HCT116 (cell line): ENCODE results near the gene NALCN. TPM values are rescaled to one million over a fixed set of nuclear protein-coding genes. Genes with fewer than 3 reads are reported as not detected.

Experiments used
- ATAC-seq: fragments of 200-7000 bp; cut with Tn5 transposase; 2 replicates; pipeline ENCODE4 v1.9.1; 2020; ENCODE audit warnings: mild to moderate bottlenecking, moderate library complexity
- BruUV-seq: library from RNA; stranded (reverse); fragments of 400-500 nt; replicated peaks from 2 replicates; lab custom pipeline; 2021; lab: Mats Ljungman, UMichigan
- CTCF ChIA-PET: fragments of 300-600 bp; sonication (Branson Sonifier 250); formaldehyde crosslinking; loops from one replicate; lab custom pipeline; 2021; ENCODE audit warnings: antibody characterized with exemption; lab: Charles Lee
- POLR2A ChIA-PET: fragments of 300-600, 350-600 bp; sonication (Branson Sonifier 250); formaldehyde crosslinking; loops from one replicate; lab custom pipeline; 2021; ENCODE audit warnings: antibody characterized with exemption; lab: Charles Lee
- RAD21 ChIA-PET, 2 experiments: fragments of 300-600 bp; sonication (Branson Sonifier 250); formaldehyde crosslinking; loops; one replicate each; lab custom pipeline; 2023; ENCODE audit warnings: low total read pairs in 2 of 2; ENCODE audit not compliant: uncharacterized antibody in 2 of 2, unreplicated experiment in 2 of 2, low non-redundant PET in 1 of 2; lab: Charles Lee
- DNase-seq: peaks from one replicate; pipeline ENCODE4 v3.0.0-alpha.2; 2010; ENCODE audit warnings: low read depth, low spot score
- H2AFZ ChIP-seq: fragments of 200-600 bp; shearing (Covaris generic), sonication (generic); 2 replicates; pipeline ENCODE4 v1.6.1; 2017; ENCODE audit warnings: low read depth, mixed run types, mixed read lengths, antibody characterized with exemption, low read length; ENCODE audit not compliant: poor library complexity, severe bottlenecking
- H3K27ac ChIP-seq: 2 replicates; pipeline ENCODE4 v1.5.1; 2012; ENCODE audit warnings: low read depth, low read length
- H3K27me3 ChIP-seq: fragments of 200-600 bp; sonication (generic); 2 replicates; pipeline ENCODE4 v1.6.1; 2016; ENCODE audit warnings: mixed run types, low read length, mixed read lengths; ENCODE audit not compliant: insufficient read depth
- H3K36me3 ChIP-seq, 2 experiments: fragments of 200-500 bp in 1 of 2; fragments of 200-600 bp in 1 of 2; sonication (Bioruptor generic) in 1 of 2; sonication (generic) in 1 of 2; 2 replicates each; pipeline versions ENCODE4 v1.5.1 to v1.6.1; 2014 to 2016; ENCODE audit warnings: low read length in 2 of 2, inconsistent platforms in 1 of 2, mixed read lengths in 1 of 2, mixed run types in 1 of 2; ENCODE audit not compliant: insufficient read depth in 2 of 2, control insufficient read depth in 1 of 2
- H3K4me1 ChIP-seq, 2 experiments: fragments of 200-600 bp in 1 of 2; sonication (generic) in 1 of 2; 2 replicates each; pipeline versions ENCODE4 v1.5.1 to v1.6.1; 2012 to 2017; ENCODE audit warnings: low read length in 2 of 2, inconsistent platforms in 1 of 2, mild to moderate bottlenecking in 1 of 2, mixed read lengths in 1 of 2, mixed run types in 1 of 2, moderate library complexity in 1 of 2; ENCODE audit not compliant: insufficient read depth in 2 of 2, control insufficient read depth in 1 of 2
- H3K4me2 ChIP-seq: fragments of 200-600 bp; sonication (generic); 2 replicates; pipeline ENCODE4 v1.6.1; 2017; ENCODE audit warnings: mixed run types, low read length, mixed read lengths
- H3K4me3 ChIP-seq, 2 experiments: fragments of 200-600 bp in 1 of 2; sonication (generic) in 1 of 2; replicated peaks in 1 of 2; 2 replicates each; pipeline ENCODE4 v1.5.1; 2011 to 2016; ENCODE audit warnings: low read length in 2 of 2, control low read depth in 1 of 2, low read depth in 1 of 2, mild to moderate bottlenecking in 1 of 2, mixed read lengths in 1 of 2, mixed run types in 1 of 2
- H3K79me2 ChIP-seq: fragments of 200-600 bp; sonication (generic); 2 replicates; pipeline ENCODE4 v1.6.1; 2017; ENCODE audit warnings: mild to moderate bottlenecking, mixed run types, low read length, moderate library complexity, mixed read lengths; ENCODE audit not compliant: insufficient read depth
- H3K9ac ChIP-seq: fragments of 200-600 bp; sonication (generic); 2 replicates; pipeline ENCODE4 v1.6.1; 2016; ENCODE audit warnings: low read length, mixed read lengths
- H3K9me2 ChIP-seq: fragments of 200-600 bp; sonication (generic), shearing (Covaris generic); 2 replicates; pipeline ENCODE4 v1.6.1; 2017; ENCODE audit warnings: mixed run types, mild to moderate bottlenecking, moderate library complexity; ENCODE audit not compliant: insufficient read depth
- H3K9me3 ChIP-seq, 2 experiments: fragments of 200-500 bp in 1 of 2; fragments of 200-600 bp in 1 of 2; sonication (Bioruptor generic) in 1 of 2; sonication (generic) in 1 of 2; 2 replicates each; pipeline ENCODE4 v1.6.1; 2014 to 2017; ENCODE audit warnings: low read length in 2 of 2, mixed read lengths in 2 of 2, inconsistent platforms in 1 of 2, low read depth in 1 of 2, mild to moderate bottlenecking in 1 of 2, mixed run types in 1 of 2, moderate library complexity in 1 of 2; ENCODE audit not compliant: control insufficient read depth in 1 of 2, insufficient read depth in 1 of 2
- H4K20me1 ChIP-seq: fragments of 200-600 bp; sonication (generic), shearing (Covaris generic); 2 replicates; pipeline ENCODE4 v1.6.1; 2017; ENCODE audit warnings: mixed run types, mild to moderate bottlenecking, moderate library complexity; ENCODE audit not compliant: insufficient read depth
- CEBPB ChIP-seq: IDR thresholded peaks from 2 replicates; pipeline ENCODE4 v1.6.1; 2012; ENCODE audit warnings: low read depth
- ELF1 ChIP-seq: IDR thresholded peaks from 2 replicates; pipeline ENCODE4 v1.6.1; 2012; ENCODE audit warnings: low read depth, borderline replicate concordance
- EZH2phosphoT487 ChIP-seq: fragments of 200-600 bp; IDR thresholded peaks from 2 replicates; pipeline ENCODE4 v1.6.1; 2018; ENCODE audit warnings: antibody characterized with exemption, borderline replicate concordance
- RAD21 ChIP-seq: IDR thresholded peaks from 2 replicates; pipeline ENCODE4 v1.6.1; 2012; ENCODE audit warnings: low read depth, mild to moderate bottlenecking
- SIN3A ChIP-seq: IDR thresholded peaks from 2 replicates; pipeline ENCODE4 v1.6.1; 2012; ENCODE audit warnings: low read depth
- SP1 ChIP-seq: IDR thresholded peaks from 2 replicates; pipeline ENCODE4 v1.6.1; 2012; ENCODE audit warnings: low read depth
- TCF7L2 ChIP-seq: IDR thresholded peaks from 2 replicates; pipeline ENCODE4 v1.7.0; 2011; ENCODE audit warnings: borderline replicate concordance, inconsistent platforms; ENCODE audit not compliant: insufficient read depth, insufficient read length; ENCODE audit errors: extremely low read depth
- YY1 ChIP-seq: IDR thresholded peaks from 2 replicates; pipeline ENCODE4 v1.6.1; 2011; ENCODE audit warnings: low read length, low read depth, moderate library complexity, mild to moderate bottlenecking; ENCODE audit not compliant: insufficient replicate concordance; ENCODE audit errors: extremely low read depth
- ZBTB33 ChIP-seq: IDR thresholded peaks from 2 replicates; pipeline ENCODE4 v1.6.1; 2011; ENCODE audit warnings: mild to moderate bottlenecking, low read length, moderate library complexity; ENCODE audit not compliant: insufficient replicate concordance; ENCODE audit errors: extremely low read depth
- intact Hi-C: fragments of 100-400 bp; cut with micrococcal nuclease; formaldehyde crosslinking; loops from 2 replicates; pipeline ENCODE4 v1.10.0; 2022
- total RNA-seq: library from RNA; stranded (reverse); gene quantifications from one replicate; pipeline ENCODE4 v1.2.1, GENCODE V29; 2021; ENCODE audit not compliant: unreplicated experiment

The NALCN gene
- total RNA-seq, 1 experiment from 2014 or later: not detected

GRCh38 chr13:101346161-101346560, 70.1 kb downstream of the NALCN start (continued):
- TF ChIP-seq ZBTB33 (no peak), RAD21 (no peak), ELF1 (no peak), CEBPB (no peak), EZH2phosphoT487 (no peak), SIN3A (no peak), SP1 (no peak), TCF7L2 (no peak)

- Histone ChIP-seq H3K79me2 (no peaks in the 10 kb centered on the region), H3K9ac (no peak overlapping the region), H4K20me1 (no peaks in the 10 kb centered on the region), H3K36me3 (no peaks in the 10 kb centered on the region)
- TF ChIP-seq YY1: no peak
- TF ChIP-seq, all 23 proteins: peak for 0
- no peak overlapping the region for H3K4me2 ChIP-seq
- H2AFZ ChIP-seq: no peak overlapping the region
- no peaks in the 10 kb centered on the region for H3K4me1 ChIP-seq
- BruUV-seq: no TSS peak
- H3K9me3 ChIP-seq: peaks cover 0 to 18% of the 10 kb centered on the region in 2 experiments; a peak in 2 of 4 replicates
- no peak overlapping the region for H3K4me3 ChIP-seq
- ChIA-PET RAD21 (no interaction called here), POLR2A (no interaction called here), CTCF (no interaction called here)
- intact Hi-C loops: no loop called here
- no peaks in the 10 kb centered on the region for H3K9me2 ChIP-seq
- ATAC-seq: no peak
- H3K27me3 ChIP-seq: no peaks in the 10 kb centered on the region
- no peak overlapping the region for H3K27ac ChIP-seq
- no peak for DNase-seq
These were observed 73.0 kb downstream of the NALCN start for GRCh38 chr13:101343128-101343787.
